Measurements from ENCODE around the gene RAPGEF5.

GRCh38 chr7:22183522-22184280, 173.3 kb downstream of the RAPGEF5 start:
- TF ChIP-seq CTCF (conservative IDR thresholded peaks at IDR 0.05): no peak
- TF ChIP-seq EZH2 (IDR thresholded peaks at IDR 0.05; ENCODE audit: low read depth): no peak
